Upper lobe of left lung (tissue), 6 donors: ENCODE results near the gene FAM227B. TPM values are rescaled to one million over a fixed set of nuclear protein-coding genes. Genes with fewer than 3 reads are reported as not detected.
A peak's percentile ranks its signal among the peaks of the same experiment; 100 is the strongest.

Source experiments
- ATAC-seq, 2 donors: fragments of 200-7000 bp; cut with Tn5 transposase; one replicate each; pipeline ENCODE4 v1.9.1; 2022; ENCODE audit warnings: mild to moderate bottlenecking in 2 of 2, moderate library complexity in 2 of 2; ENCODE audit not compliant: low FRiP score in 2 of 2
- DNase-seq, 2 donors: peaks; one replicate each; pipeline ENCODE4 v3.0.0-alpha.2; 2019 to 2020
- H3K27ac ChIP-seq, 4 donors: fragments of 200-600 bp; sonication (generic); one replicate each; pipeline ENCODE4 v1.5.1; 2016 to 2019
- H3K27me3 ChIP-seq, 4 donors: fragments of 200-600 bp; sonication (generic); one replicate each; pipeline ENCODE4 v1.5.1; 2017 to 2019
- H3K36me3 ChIP-seq, 4 donors: fragments of 200-600 bp; sonication (generic); one replicate each; pipeline ENCODE4 v1.5.1; 2016 to 2019
- H3K4me1 ChIP-seq, 4 donors: fragments of 200-600 bp; sonication (generic); one replicate each; pipeline ENCODE4 v1.5.1; 2018 to 2019
- H3K4me3 ChIP-seq, 4 donors: fragments of 200-600 bp; sonication (generic); one replicate each; pipeline ENCODE4 v1.5.1; 2017 to 2019; ENCODE audit warnings: mild to moderate bottlenecking in 2 of 4, moderate library complexity in 1 of 4
- H3K9me3 ChIP-seq, 4 donors: fragments of 200-600 bp; sonication (generic); one replicate each; pipeline ENCODE4 v1.5.1; 2018 to 2019
- EP300 ChIP-seq, 4 donors: sonication (generic); formaldehyde crosslinking; IDR thresholded peaks; one replicate each; pipeline ENCODE4 v1.5.1; 2017; ENCODE audit warnings: antibody characterized with exemption in 4 of 4, control low read depth in 2 of 4
- POLR2A ChIP-seq, 4 donors: fragments of 450-650 bp; IDR thresholded peaks; one replicate each; pipeline ENCODE4 v1.5.1; 2016 to 2017; ENCODE audit warnings: antibody characterized with exemption in 4 of 4, mild to moderate bottlenecking in 2 of 4
- POLR2AphosphoS5 ChIP-seq, 2 donors: sonication (generic); formaldehyde crosslinking; IDR thresholded peaks; one replicate each; pipeline ENCODE4 v1.5.1; 2017; ENCODE audit warnings: antibody characterized with exemption in 2 of 2
- WGBS, 2 donors: methylation state at CpG; one replicate each; pipeline ENCODE4 v1.1.5; 2017 to 2018; 5-methylcytosine and 5-hydroxymethylcytosine counted together
- total RNA-seq, 6 donors: library from RNA; depleted of rRNA in 4 of 6; stranded (reverse); fragments of >200 nt in 4 of 6; gene quantifications; one replicate each; pipeline versions ENCODE4 v1.1.0 to v1.2.1, GENCODE V29; 2016 to 2021
- TF ChIP-seq, protein P1 (sequence below), 6 experiments: fragments of 450-650 bp in 4 of 6; fragments of 200-600 bp in 2 of 6; sonication (generic) in 2 of 6; IDR thresholded peaks; one replicate each; pipeline ENCODE4 v1.5.1; 2016 to 2019; ENCODE audit warnings: antibody characterized with exemption in 6 of 6
- donor health status: DM: no; HTN: no; CAD: no; lungs with moderate emphysema.
- donor health status: DM: no; HTN: yes; CAD: no; lungs with severe emphysema.

Gene FAM227B
- total RNA-seq, 6 donors from 2014 or later, result 2.6 to 25.1 (median 2.9) TPM; not detected in 1

DNA sequence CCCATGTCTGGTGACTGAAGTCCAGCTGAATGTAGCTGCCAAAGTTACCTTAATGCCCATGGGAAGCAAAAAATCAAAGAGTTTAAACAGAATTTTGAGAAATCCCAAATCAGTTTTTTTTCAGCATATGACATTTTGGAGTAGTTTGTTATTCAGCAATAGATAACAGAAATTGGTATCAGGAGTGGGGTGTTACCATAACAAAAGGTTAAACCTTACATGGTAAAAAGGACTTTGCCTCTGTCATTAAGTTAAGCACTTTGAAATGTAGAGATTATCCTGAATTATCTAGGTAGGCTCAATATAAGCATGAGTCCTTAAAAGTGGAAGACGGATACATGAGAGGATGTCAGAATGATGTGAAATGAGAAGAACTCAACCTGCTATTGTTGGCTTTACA is 32.3 kb upstream of the FAM227B start:
- WGBS, 2 donors, result 91 to 100% methylated on average over 1 of the region's 1 CpG
- DNase-seq (no peak), ATAC-seq (no peak)
- Histone ChIP-seq H3K27me3 (no peaks in the 10 kb centered on the region), H3K36me3 (no peaks in the 10 kb centered on the region), H3K4me3 (no peak overlapping the region), H3K4me1 (no peaks in the 10 kb centered on the region), H3K27ac (no peak overlapping the region), H3K9me3 (peaks cover 8 to 18% (median 16%) of the 10 kb centered on the region in 4 donors)
- TF ChIP-seq, protein P1, sequence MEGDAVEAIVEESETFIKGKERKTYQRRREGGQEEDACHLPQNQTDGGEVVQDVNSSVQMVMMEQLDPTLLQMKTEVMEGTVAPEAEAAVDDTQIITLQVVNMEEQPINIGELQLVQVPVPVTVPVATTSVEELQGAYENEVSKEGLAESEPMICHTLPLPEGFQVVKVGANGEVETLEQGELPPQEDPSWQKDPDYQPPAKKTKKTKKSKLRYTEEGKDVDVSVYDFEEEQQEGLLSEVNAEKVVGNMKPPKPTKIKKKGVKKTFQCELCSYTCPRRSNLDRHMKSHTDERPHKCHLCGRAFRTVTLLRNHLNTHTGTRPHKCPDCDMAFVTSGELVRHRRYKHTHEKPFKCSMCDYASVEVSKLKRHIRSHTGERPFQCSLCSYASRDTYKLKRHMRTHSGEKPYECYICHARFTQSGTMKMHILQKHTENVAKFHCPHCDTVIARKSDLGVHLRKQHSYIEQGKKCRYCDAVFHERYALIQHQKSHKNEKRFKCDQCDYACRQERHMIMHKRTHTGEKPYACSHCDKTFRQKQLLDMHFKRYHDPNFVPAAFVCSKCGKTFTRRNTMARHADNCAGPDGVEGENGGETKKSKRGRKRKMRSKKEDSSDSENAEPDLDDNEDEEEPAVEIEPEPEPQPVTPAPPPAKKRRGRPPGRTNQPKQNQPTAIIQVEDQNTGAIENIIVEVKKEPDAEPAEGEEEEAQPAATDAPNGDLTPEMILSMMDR (IDR thresholded peaks at IDR 0.05), result no peak
- TF ChIP-seq POLR2A (IDR thresholded peaks at IDR 0.05) (no peak), POLR2AphosphoS5 (IDR thresholded peaks at IDR 0.05) (no peak), EP300 (IDR thresholded peaks at IDR 0.05) (no peak)

DNA sequence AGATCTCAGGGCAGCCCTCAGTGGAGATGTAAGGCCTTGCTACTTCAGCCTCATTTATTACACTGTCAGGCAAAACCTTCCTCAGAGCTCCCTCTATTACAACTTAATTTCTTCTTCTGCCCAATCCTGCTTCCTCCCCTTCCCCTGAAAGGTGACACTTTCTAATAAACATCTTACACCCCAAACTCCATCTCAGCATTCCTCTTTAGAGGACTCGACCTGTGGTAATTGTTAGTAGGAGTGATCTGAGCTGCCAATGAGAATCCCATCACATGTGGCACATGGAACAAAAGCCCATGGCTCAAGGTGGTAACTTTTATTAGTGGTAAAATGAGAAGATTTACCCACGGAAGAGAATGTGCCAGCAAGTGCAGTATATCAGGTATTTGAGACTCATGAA is 30.1 kb upstream of the FAM227B start:
- Histone ChIP-seq H3K4me1 (no peaks in the 10 kb centered on the region), H3K27ac (no peak overlapping the region), H3K27me3 (no peaks in the 10 kb centered on the region), H3K4me3 (no peak overlapping the region), H3K36me3 (no peaks in the 10 kb centered on the region), H3K9me3 (peaks cover 8 to 18% (median 16%) of the 10 kb centered on the region in 4 donors)
- no peak for TF ChIP-seq POLR2AphosphoS5 (IDR thresholded peaks at IDR 0.05)
- TF ChIP-seq, protein P1 (IDR thresholded peaks at IDR 0.05), result no peak
- ATAC-seq (no peak), DNase-seq (no peak)
- WGBS, 2 donors, result 69 to 80% methylated on average over 2 of the region's 2 CpGs

DNA sequence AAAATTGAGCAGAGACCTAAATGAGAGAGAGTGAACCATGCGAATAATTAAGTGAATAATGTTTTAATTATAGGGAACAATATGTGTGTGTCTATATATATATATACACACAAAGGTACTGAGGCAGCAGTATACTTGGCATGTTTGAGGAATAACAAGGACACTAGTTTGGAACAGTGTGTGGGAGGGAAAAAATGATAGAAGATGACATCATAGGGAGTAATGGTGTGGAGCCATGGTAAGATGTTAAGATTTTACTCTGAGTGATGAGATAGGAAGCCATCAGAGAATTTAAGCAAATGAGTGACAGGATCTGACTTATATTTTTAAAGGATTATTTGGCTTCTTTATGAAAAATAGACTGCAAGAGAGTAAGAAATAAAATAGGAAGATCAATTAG is 29.4 kb upstream of the FAM227B start:
- 94 to 100% methylated on average over 1 of the region's 1 CpG for WGBS, 2 donors
- no peaks in the 10 kb centered on the region for H3K27me3 ChIP-seq
- ATAC-seq, result no peak
- no peak overlapping the region for H3K4me3 ChIP-seq
- H3K36me3 ChIP-seq, result no peaks in the 10 kb centered on the region
- H3K4me1 ChIP-seq, result no peaks in the 10 kb centered on the region
- peaks cover 8 to 18% (median 16%) of the 10 kb centered on the region in 4 donors for H3K9me3 ChIP-seq
- no peak overlapping the region for H3K27ac ChIP-seq
- no peak for DNase-seq
- TF ChIP-seq, protein P1 (IDR thresholded peaks at IDR 0.05), result no peak
- TF ChIP-seq POLR2A (IDR thresholded peaks at IDR 0.05) (no peak), EP300 (IDR thresholded peaks at IDR 0.05) (no peak), POLR2AphosphoS5 (IDR thresholded peaks at IDR 0.05) (no peak)

DNA sequence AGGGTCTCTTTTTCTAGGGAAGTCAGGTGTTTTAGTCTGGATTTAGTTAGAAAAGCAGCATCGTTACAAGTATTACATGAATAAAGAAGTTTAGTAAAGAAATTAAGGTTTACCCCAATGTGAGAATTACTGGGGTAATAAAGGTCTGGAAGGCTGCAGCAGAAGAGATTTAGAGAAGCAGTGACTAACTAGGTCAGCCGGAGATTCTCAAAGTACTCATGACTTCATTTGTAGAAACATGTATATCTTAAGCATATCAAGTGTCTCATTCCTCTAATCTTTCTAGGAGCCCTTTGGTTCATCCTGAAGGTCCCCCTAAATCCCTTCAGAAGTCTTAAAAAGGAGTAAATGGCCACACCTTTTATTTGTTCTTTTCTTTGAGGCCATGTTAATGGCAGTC is 26.3 kb upstream of the FAM227B start:
- Histone ChIP-seq H3K27ac (no peak overlapping the region), H3K36me3 (peaks cover 0 to 7% (median 2%) of the 10 kb centered on the region in 4 donors), H3K4me1 (peaks cover 0 to 6% (median 0%) of the 10 kb centered on the region in 4 donors), H3K27me3 (no peaks in the 10 kb centered on the region), H3K4me3 (no peak overlapping the region), H3K9me3 (peaks cover 0 to under 1% (median 0%) of the 10 kb centered on the region in 4 donors)
- TF ChIP-seq EP300 (IDR thresholded peaks at IDR 0.05) (no peak), POLR2AphosphoS5 (IDR thresholded peaks at IDR 0.05) (no peak), POLR2A (IDR thresholded peaks at IDR 0.05) (no peak)
- TF ChIP-seq, protein P1 (IDR thresholded peaks at IDR 0.05), result no peak
- no peak for ATAC-seq
- WGBS, 2 donors, result 93 to 96% methylated on average over 2 of the region's 2 CpGs
- DNase-seq, result no peak

DNA sequence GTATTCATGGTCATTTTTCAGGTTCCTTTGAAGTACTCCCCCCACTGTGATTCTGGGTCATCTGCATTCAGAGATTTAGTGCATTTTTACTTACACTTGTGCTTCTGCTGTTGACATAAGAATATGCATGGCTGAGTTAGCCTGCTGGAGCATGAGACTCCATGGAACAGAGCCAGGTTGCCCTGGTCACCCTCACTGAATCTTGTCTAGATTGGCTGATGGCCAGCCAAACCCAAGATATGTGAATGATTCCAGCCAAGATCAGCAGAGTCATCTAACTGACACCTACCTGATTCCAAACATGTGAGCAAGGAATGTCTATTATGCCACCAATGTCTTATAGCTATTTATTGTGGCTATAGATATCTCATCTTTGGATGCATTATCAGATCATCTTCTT is 25.3 kb upstream of the FAM227B start:
- H3K27ac ChIP-seq, result peak overlapping the region in 1 of 4 donors; percentile 5
- H3K9me3 ChIP-seq, result no peaks in the 10 kb centered on the region
- H3K4me1 ChIP-seq, result peaks cover 0 to 6% (median 0%) of the 10 kb centered on the region in 4 donors
- TF ChIP-seq, protein P1 (IDR thresholded peaks at IDR 0.05), result no peak
- TF ChIP-seq POLR2AphosphoS5 (IDR thresholded peaks at IDR 0.05) (no peak), EP300 (IDR thresholded peaks at IDR 0.05) (no peak), POLR2A (IDR thresholded peaks at IDR 0.05) (no peak)
- H3K27me3 ChIP-seq, result no peaks in the 10 kb centered on the region
- H3K4me3 ChIP-seq, result no peak overlapping the region
- no peak for DNase-seq
- peaks cover 0 to 7% (median 2%) of the 10 kb centered on the region in 4 donors for H3K36me3 ChIP-seq
- no peak for ATAC-seq
